Activated T-cell treated with anti-CD3 and anti-CD28 coated beads for 24 hours (primary cell): ENCODE data around the gene ZNF445.
"Not testable (repeated sequence)": the region's sequence is repeated elsewhere in the genome, so short reads cannot be mapped to it uniquely, and the experiment has no call there.

Source experiments
- DNase-seq: peaks from one replicate; pipeline ENCODE4 v3.0.0-alpha.2; 2020; ENCODE audit warnings: low read depth

The ZNF445 gene

GRCh38 chr3:44398853-44399252 lies 78.6 kb downstream of the ZNF445 start:
- DNase-seq, result no peak

GRCh38 chr3:44398271-44398670 lies 79.2 kb downstream of the ZNF445 start:
- not testable (repeated sequence) for DNase-seq

DNA sequence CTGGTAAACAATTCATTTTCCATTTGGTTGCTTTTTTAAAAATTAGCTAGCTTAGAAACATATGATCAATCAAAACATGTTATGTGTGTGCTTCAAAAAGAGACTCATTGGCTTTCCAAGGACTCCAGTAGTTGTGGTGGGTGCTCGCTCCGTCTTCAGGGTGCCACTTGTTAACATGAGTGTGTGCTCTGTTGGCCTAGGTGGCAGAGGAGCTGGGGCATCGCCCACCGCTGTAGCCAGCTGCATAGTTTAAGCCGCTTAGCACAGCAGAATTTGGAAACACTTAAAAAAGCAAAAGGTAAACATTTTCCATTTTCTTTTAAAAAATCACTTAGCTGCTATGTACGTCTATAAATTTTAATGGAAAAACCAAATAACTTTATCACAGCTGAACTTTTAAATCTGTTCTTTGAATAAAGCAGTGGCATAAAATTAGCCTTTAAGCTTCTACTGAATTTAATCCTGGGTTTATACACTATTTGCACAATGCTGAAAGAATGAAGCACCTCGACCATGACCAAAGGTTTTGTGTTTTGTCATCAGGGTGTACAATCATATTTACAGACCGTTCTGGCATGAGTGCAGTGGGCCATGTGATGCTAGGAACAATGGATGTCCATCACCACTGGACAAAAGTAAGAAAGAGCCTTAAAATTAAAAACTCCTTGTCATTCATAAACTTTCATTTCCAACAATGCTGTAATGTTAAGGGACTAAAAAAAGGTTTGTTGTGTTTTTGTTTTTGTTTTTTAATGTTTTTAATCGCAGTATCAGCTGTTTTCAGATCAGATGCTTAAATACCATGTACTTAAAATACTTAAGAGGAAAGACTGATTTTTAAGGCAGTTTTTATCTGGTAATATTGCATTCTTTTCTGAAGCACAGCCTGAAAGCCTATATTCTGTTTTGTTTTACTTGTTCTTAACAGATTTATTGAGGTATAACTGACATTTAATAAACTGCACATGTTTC lies 81.0 kb downstream of the ZNF445 start:
- no peak for DNase-seq

DNA sequence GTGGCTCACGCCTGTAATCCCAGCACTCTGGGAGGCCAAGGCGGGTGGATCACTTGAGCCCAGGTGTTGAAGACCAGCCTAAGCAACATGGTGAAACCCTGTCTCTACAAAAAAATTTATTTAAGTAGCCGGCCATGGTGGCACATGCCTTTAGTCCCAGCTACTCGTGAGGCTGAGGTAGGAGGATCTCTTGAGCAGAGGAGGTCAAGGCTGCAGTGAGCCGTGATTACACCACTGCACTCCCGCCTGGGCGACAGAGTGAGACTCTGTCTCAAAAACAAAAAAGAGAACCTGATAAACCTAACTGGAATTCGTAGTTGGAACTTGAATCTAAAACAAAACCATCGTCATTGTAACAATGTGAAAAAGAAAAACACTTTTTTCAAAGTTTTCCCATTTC lies 81.8 kb downstream of the ZNF445 start:
- DNase-seq, result no peak

GRCh38 chr3:44392489-44392888 lies 85.0 kb downstream of the ZNF445 start:
- DNase-seq, result no peak

- no peak for DNase-seq
These were observed 90.1 kb downstream of the ZNF445 start for GRCh38 chr3:44387404-44387803.
